ENCODE measurements around the gene COASY.

DNA sequence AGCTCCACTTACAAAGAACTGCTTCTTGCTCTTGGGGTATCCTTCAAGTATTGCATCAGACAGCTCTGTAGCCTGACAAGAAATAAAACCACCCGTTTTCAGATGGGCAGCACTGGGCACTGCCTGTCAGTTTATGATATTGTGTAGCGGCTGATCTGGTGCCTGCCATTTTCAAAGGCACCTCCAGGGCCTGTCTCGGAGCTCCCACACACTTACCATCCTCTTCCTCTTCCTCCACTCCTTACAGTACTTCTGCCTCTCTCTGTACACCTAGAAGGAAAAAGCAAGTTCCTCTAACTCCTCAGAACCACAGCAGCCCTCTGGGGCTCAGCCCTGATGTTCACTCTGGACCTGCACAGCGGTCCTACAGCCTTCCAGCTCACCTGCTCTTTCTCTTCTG is 11.1 kb downstream of the COASY start:
- TF ChIP-seq, protein P1, sequence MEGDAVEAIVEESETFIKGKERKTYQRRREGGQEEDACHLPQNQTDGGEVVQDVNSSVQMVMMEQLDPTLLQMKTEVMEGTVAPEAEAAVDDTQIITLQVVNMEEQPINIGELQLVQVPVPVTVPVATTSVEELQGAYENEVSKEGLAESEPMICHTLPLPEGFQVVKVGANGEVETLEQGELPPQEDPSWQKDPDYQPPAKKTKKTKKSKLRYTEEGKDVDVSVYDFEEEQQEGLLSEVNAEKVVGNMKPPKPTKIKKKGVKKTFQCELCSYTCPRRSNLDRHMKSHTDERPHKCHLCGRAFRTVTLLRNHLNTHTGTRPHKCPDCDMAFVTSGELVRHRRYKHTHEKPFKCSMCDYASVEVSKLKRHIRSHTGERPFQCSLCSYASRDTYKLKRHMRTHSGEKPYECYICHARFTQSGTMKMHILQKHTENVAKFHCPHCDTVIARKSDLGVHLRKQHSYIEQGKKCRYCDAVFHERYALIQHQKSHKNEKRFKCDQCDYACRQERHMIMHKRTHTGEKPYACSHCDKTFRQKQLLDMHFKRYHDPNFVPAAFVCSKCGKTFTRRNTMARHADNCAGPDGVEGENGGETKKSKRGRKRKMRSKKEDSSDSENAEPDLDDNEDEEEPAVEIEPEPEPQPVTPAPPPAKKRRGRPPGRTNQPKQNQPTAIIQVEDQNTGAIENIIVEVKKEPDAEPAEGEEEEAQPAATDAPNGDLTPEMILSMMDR (IDR thresholded peaks at IDR 0.05) = no peak
- TF ChIP-seq POLR2AphosphoS5 (IDR thresholded peaks at IDR 0.05) = no peak

Measured in prostate gland (tissue), 2 donors.